ENCODE data around the gene CCNI2.

CCNI2 gene

GRCh38 chr5:132760601-132761317, 13.5 kb downstream of the CCNI2 start:
- Histone ChIP-seq H2AFZ (ENCODE audit: low read length) (no peak overlapping the region), H3K9me2 (replicated peaks; ENCODE audit: low read depth, low read length) (no peaks in the 10 kb centered on the region), H3K27me3 (ENCODE audit: insufficient read depth, low read length, poor library complexity, severe bottlenecking) (no peaks in the 10 kb centered on the region), H3K4me3 (ENCODE audit: low read length, poor library complexity, severe bottlenecking) (no peak overlapping the region), H4K20me1 (ENCODE audit: insufficient read depth, low read length, poor library complexity, severe bottlenecking) (no peaks in the 10 kb centered on the region), H3K4me1 (ENCODE audit: insufficient read depth, low read length, poor library complexity, severe bottlenecking) (no peaks in the 10 kb centered on the region), H3K9ac (ENCODE audit: low read depth, low read length, poor library complexity, severe bottlenecking) (no peak overlapping the region), H3K9me3 (ENCODE audit: insufficient read depth, low read depth, low read length) (no peaks in the 10 kb centered on the region), H3F3A (ENCODE audit: low read depth) (no peaks in the 10 kb centered on the region), H3K36me3 (ENCODE audit: insufficient read depth, low read length) (no peaks in the 10 kb centered on the region; the same call in 1 of the 2 replicates), H3K4me2 (ENCODE audit: low read depth, low read length, poor library complexity, severe bottlenecking) (no peak overlapping the region), H3K79me2 (ENCODE audit: insufficient read depth, low read length) (no peaks in the 10 kb centered on the region)
- no peak for TF ChIP-seq EZH2phosphoT487 (IDR thresholded peaks at IDR 0.05; ENCODE audit: borderline replicate concordance)
- TF ChIP-seq, protein P1, sequence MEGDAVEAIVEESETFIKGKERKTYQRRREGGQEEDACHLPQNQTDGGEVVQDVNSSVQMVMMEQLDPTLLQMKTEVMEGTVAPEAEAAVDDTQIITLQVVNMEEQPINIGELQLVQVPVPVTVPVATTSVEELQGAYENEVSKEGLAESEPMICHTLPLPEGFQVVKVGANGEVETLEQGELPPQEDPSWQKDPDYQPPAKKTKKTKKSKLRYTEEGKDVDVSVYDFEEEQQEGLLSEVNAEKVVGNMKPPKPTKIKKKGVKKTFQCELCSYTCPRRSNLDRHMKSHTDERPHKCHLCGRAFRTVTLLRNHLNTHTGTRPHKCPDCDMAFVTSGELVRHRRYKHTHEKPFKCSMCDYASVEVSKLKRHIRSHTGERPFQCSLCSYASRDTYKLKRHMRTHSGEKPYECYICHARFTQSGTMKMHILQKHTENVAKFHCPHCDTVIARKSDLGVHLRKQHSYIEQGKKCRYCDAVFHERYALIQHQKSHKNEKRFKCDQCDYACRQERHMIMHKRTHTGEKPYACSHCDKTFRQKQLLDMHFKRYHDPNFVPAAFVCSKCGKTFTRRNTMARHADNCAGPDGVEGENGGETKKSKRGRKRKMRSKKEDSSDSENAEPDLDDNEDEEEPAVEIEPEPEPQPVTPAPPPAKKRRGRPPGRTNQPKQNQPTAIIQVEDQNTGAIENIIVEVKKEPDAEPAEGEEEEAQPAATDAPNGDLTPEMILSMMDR (conservative IDR thresholded peaks at IDR 0.05; ENCODE audit: low read length), result no peak

GRCh38 chr5:132761321-132762240, 14.4 kb downstream of the CCNI2 start:
- no peak overlapping the region for H3K4me2 ChIP-seq (ENCODE audit: low read depth, low read length, poor library complexity, severe bottlenecking)
- no peaks in the 10 kb centered on the region for H3K27me3 ChIP-seq (ENCODE audit: insufficient read depth, low read length, poor library complexity, severe bottlenecking)
- no peak overlapping the region for H3K9ac ChIP-seq (ENCODE audit: low read depth, low read length, poor library complexity, severe bottlenecking)
- no peaks in the 10 kb centered on the region for H4K20me1 ChIP-seq (ENCODE audit: insufficient read depth, low read length, poor library complexity, severe bottlenecking)
- no peaks in the 10 kb centered on the region for H3F3A ChIP-seq (ENCODE audit: low read depth)
- H3K79me2 ChIP-seq (ENCODE audit: insufficient read depth, low read length), result no peaks in the 10 kb centered on the region
- TF ChIP-seq, protein P1 (conservative IDR thresholded peaks at IDR 0.05; ENCODE audit: low read length), result no peak
- TF ChIP-seq EZH2phosphoT487 (IDR thresholded peaks at IDR 0.05; ENCODE audit: borderline replicate concordance), result no peak
- no peaks in the 10 kb centered on the region; the same call in 1 of the 2 replicates for H3K36me3 ChIP-seq (ENCODE audit: insufficient read depth, low read length)
- no peaks in the 10 kb centered on the region for H3K4me1 ChIP-seq (ENCODE audit: insufficient read depth, low read length, poor library complexity, severe bottlenecking)
- no peak overlapping the region for H2AFZ ChIP-seq (ENCODE audit: low read length)
- no peaks in the 10 kb centered on the region for H3K9me3 ChIP-seq (ENCODE audit: insufficient read depth, low read depth, low read length)
- H3K9me2 ChIP-seq (replicated peaks; ENCODE audit: low read depth, low read length), result no peaks in the 10 kb centered on the region
- H3K4me3 ChIP-seq (ENCODE audit: low read length, poor library complexity, severe bottlenecking), result no peak overlapping the region

DNA sequence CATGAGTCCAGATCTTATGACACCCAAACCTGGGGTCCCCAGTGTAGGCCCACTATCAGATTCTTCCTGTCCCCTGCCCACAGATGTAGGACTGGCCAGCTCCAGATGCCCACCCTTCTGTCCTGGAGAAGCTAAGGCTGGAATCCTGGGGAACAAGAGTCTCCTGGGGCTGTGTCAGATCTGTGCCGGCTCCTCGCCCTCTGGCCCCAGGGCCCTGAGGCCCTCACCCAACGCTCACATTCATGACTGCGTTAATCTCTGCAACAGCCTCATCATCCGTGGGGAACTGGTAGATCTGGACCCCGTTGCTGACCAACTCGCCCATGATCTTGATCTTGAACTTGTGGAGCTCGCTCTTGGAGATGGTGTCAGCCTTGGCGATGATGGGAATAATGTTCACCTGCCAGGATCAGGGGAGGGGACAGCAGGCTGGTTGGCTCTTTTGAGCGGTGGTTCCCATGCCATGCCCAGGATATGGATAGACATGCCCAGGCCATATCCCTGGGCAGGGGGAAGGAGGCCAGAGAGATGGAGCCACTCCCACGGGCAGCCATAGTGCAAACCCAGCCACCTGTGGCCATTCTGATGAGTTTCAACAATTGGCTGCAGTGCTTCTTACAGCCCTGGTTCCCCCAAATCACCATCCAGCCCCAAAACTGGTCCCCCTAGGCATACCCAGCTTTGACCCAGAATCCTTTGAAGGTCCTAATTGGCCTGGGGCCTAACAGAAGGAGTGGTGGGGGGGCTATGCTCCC, 15.2 kb downstream of the CCNI2 start:
- Histone ChIP-seq H3K9ac (ENCODE audit: low read depth, low read length, poor library complexity, severe bottlenecking) (no peak overlapping the region), H3K9me2 (replicated peaks; ENCODE audit: low read depth, low read length) (no peaks in the 10 kb centered on the region), H3K4me1 (ENCODE audit: insufficient read depth, low read length, poor library complexity, severe bottlenecking) (no peaks in the 10 kb centered on the region), H3K36me3 (ENCODE audit: insufficient read depth, low read length) (no peaks in the 10 kb centered on the region; the same call in 1 of the 2 replicates), H3K4me3 (ENCODE audit: low read length, poor library complexity, severe bottlenecking) (no peak overlapping the region), H3K9me3 (ENCODE audit: insufficient read depth, low read depth, low read length) (no peaks in the 10 kb centered on the region), H4K20me1 (ENCODE audit: insufficient read depth, low read length, poor library complexity, severe bottlenecking) (no peaks in the 10 kb centered on the region), H2AFZ (ENCODE audit: low read length) (no peak overlapping the region), H3K79me2 (ENCODE audit: insufficient read depth, low read length) (no peaks in the 10 kb centered on the region), H3K4me2 (ENCODE audit: low read depth, low read length, poor library complexity, severe bottlenecking) (no peak overlapping the region), H3F3A (ENCODE audit: low read depth) (no peaks in the 10 kb centered on the region), H3K27me3 (ENCODE audit: insufficient read depth, low read length, poor library complexity, severe bottlenecking) (no peaks in the 10 kb centered on the region)
- TF ChIP-seq, protein P1 (conservative IDR thresholded peaks at IDR 0.05; ENCODE audit: low read length), result no peak
- no peak for TF ChIP-seq EZH2phosphoT487 (IDR thresholded peaks at IDR 0.05; ENCODE audit: borderline replicate concordance)
